SK-MEL-5 (cell line): ENCODE results near the gene WDR70. TPM values are rescaled to one million over a fixed set of nuclear protein-coding genes. Genes with fewer than 3 reads are reported as not detected.
"Not testable (repeated sequence)": the region's sequence is repeated elsewhere in the genome, so short reads cannot be mapped to it uniquely, and the experiment has no call there.

ENCODE experiments used
- DNase-seq: peaks from one replicate; pipeline ENCODE4 v3.0.0-alpha.2; 2016; ENCODE audit warnings: low read depth, low spot score
- in situ Hi-C: cut with HindIII; loops from 2 replicates; pipeline ENCODE4 v1.10.0; 2016; ENCODE audit warnings: low sequenced_read_pairs, high pct_unique_total_duplicates, low pct_unique_long_range_greater_than_20kb
- total RNA-seq: library from RNA; depleted of rRNA; stranded (reverse); fragments of >200 nt; shearing (Covaris generic); gene quantifications from 2 replicates; pipeline ENCODE4 v1.2.3, GENCODE V29; 2014

Gene WDR70
- total RNA-seq, 1 experiment from 2014 or later = 45.6 TPM

- in situ Hi-C loops = no loop called here
These were observed 203.1 kb downstream of the WDR70 start for GRCh38 chr5:37582202-37582601.

GRCh38 chr5:37593292-37593691 is 214.2 kb downstream of the WDR70 start:
- DNase-seq, in situ Hi-C loops: not testable (repeated sequence)

More at GRCh38 chr5:37582202-37582601, 203.1 kb downstream of the WDR70 start:
- no peak for DNase-seq

GRCh38 chr5:37594864-37595263 is 215.7 kb downstream of the WDR70 start:
- in situ Hi-C loops, DNase-seq: not testable (repeated sequence)

GRCh38 chr5:37598733-37599132 is 219.6 kb downstream of the WDR70 start:
- in situ Hi-C loops = no loop called here
- no peak for DNase-seq

- in situ Hi-C loops = no loop called here
- no peak for DNase-seq
These were observed 222.0 kb downstream of the WDR70 start for GRCh38 chr5:37601163-37601562.

GRCh38 chr5:37603072-37603471 is 224.0 kb downstream of the WDR70 start:
- no peak for DNase-seq
- in situ Hi-C loops = no loop called here

GRCh38 chr5:37604290-37604689 is 225.2 kb downstream of the WDR70 start:
- in situ Hi-C loops = no loop called here
- DNase-seq = no peak

GRCh38 chr5:37606148-37606547 is 227.0 kb downstream of the WDR70 start:
- in situ Hi-C loops = no loop called here
- no peak for DNase-seq

- in situ Hi-C loops = no loop called here
- DNase-seq = no peak
These were observed 227.6 kb downstream of the WDR70 start for GRCh38 chr5:37606632-37607248.

GRCh38 chr5:37615184-37615583 is 236.1 kb downstream of the WDR70 start:
- in situ Hi-C loops = no loop called here
- DNase-seq = no peak

GRCh38 chr5:37619353-37619752 is 240.2 kb downstream of the WDR70 start:
- no peak for DNase-seq
- in situ Hi-C loops = no loop called here

GRCh38 chr5:37622354-37622753 is 243.2 kb downstream of the WDR70 start:
- in situ Hi-C loops, DNase-seq: not testable (repeated sequence)

GRCh38 chr5:37626266-37626665 is 247.1 kb downstream of the WDR70 start:
- DNase-seq = no peak
- in situ Hi-C loops = no loop called here

GRCh38 chr5:37628876-37629275 is 249.8 kb downstream of the WDR70 start:
- DNase-seq = no peak
- in situ Hi-C loops = no loop called here

GRCh38 chr5:37631939-37632338 is 252.8 kb downstream of the WDR70 start:
- no peak for DNase-seq
- in situ Hi-C loops = no loop called here

GRCh38 chr5:37637165-37637845 is 258.2 kb downstream of the WDR70 start:
- no peak for DNase-seq
- in situ Hi-C loops = no loop called here

GRCh38 chr5:37638897-37639296 is 259.8 kb downstream of the WDR70 start:
- in situ Hi-C loops = no loop called here
- DNase-seq = no peak

- DNase-seq = no peak
- in situ Hi-C loops = no loop called here
These were observed 261.0 kb downstream of the WDR70 start for GRCh38 chr5:37640088-37640487.

- no peak for DNase-seq
- in situ Hi-C loops = no loop called here
These were observed 262.8 kb downstream of the WDR70 start for GRCh38 chr5:37641933-37642332.
